Measurements from ENCODE around the gene MKRN2OS. TPM values are rescaled to one million over a fixed set of nuclear protein-coding genes. Genes with fewer than 3 reads are reported as not detected.

The MKRN2OS gene
- total RNA-seq, 1 experiment from 2014 or later: not detected

GRCh38 chr3:12561397-12561796 is 16.1 kb upstream of the MKRN2OS start:
- Mint-ChIP-seq H3K4me1 (peaks cover 54% of the 10 kb centered on the region), H3K9me3 (no peaks in the 10 kb centered on the region), H3K36me3 (no peaks in the 10 kb centered on the region), H3K27me3 (ENCODE audit: low read depth) (no peaks in the 10 kb centered on the region), H3K27ac (no peak overlapping the region), H3K4me3 (no peak overlapping the region)
- TF ChIP-seq CREM (CRISPR knock-in tag; IDR thresholded peaks at IDR 0.05) (no peak), ZNF121 (CRISPR knock-in tag; IDR thresholded peaks at IDR 0.05) (peak; percentile 40; the same call in 1 of the 2 replicates)
- CTCF ChIA-PET: no interaction called here
- POLR2A ChIA-PET: no interaction called here
- ATAC-seq (no peak), DNase-seq (ENCODE audit: low spot score) (no peak)

GRCh38 chr3:12560505-12561190 is 15.3 kb upstream of the MKRN2OS start:
- DNase-seq (ENCODE audit: low spot score) (no peak), ATAC-seq (no peak)
- Mint-ChIP-seq H3K4me3 (no peak overlapping the region), H3K27me3 (ENCODE audit: low read depth) (peaks cover 3% of the 10 kb centered on the region), H3K9me3 (no peaks in the 10 kb centered on the region), H3K4me1 (peaks cover 58% of the 10 kb centered on the region), H3K36me3 (no peaks in the 10 kb centered on the region), H3K27ac (peak overlapping the region; percentile 31)
- no peak for TF ChIP-seq PRRX2 (CRISPR knock-in tag; IDR thresholded peaks at IDR 0.05)
- no peak for TF ChIP-seq ATF1 (CRISPR knock-in tag; IDR thresholded peaks at IDR 0.05)
- no peak for TF ChIP-seq MYBL2 (CRISPR knock-in tag; IDR thresholded peaks at IDR 0.05)
- TF ChIP-seq E2F5 (CRISPR knock-in tag; IDR thresholded peaks at IDR 0.05): no peak
- no peak for TF ChIP-seq ZNF396 (CRISPR knock-in tag; IDR thresholded peaks at IDR 0.05; ENCODE audit: borderline replicate concordance)
- TF ChIP-seq ZNF671 (CRISPR knock-in tag; IDR thresholded peaks at IDR 0.05): no peak
- TF ChIP-seq ZNF219 (CRISPR knock-in tag; IDR thresholded peaks at IDR 0.05; ENCODE audit: borderline replicate concordance): no peak
- TF ChIP-seq ARID4B (CRISPR knock-in tag; IDR thresholded peaks at IDR 0.05; ENCODE audit: borderline replicate concordance): no peak
- no peak for TF ChIP-seq RELA (CRISPR knock-in tag; IDR thresholded peaks at IDR 0.05; ENCODE audit: borderline replicate concordance)
- ChIA-PET POLR2A (no interaction called here), CTCF (interaction anchor here (0.9 kb wide), 1 partner anchor 19 kb away, joined by 3 read pairs; no protein-coding TSS in a partner anchor)

GRCh38 chr3:12559520-12559919 is 14.2 kb upstream of the MKRN2OS start:
- Mint-ChIP-seq H3K27ac (no peak overlapping the region), H3K9me3 (no peaks in the 10 kb centered on the region), H3K4me3 (peak overlapping the region; percentile 24), H3K27me3 (ENCODE audit: low read depth) (peaks cover 12% of the 10 kb centered on the region), H3K36me3 (no peaks in the 10 kb centered on the region), H3K4me1 (peaks cover 54% of the 10 kb centered on the region)
- POLR2A ChIA-PET: no interaction called here
- ATAC-seq (no peak), DNase-seq (ENCODE audit: low spot score) (no peak)
- CTCF ChIA-PET: interaction anchor here (0.6 kb wide), 1 partner anchor 160 kb away, joined by 4 read pairs; no protein-coding TSS in a partner anchor
- TF ChIP-seq CTCF (IDR thresholded peaks at IDR 0.05): no peak
- no peak for TF ChIP-seq PREB (CRISPR knock-in tag; IDR thresholded peaks at IDR 0.05; ENCODE audit: borderline replicate concordance)
- TF ChIP-seq MAX (CRISPR knock-in tag; IDR thresholded peaks at IDR 0.05): no peak
- no peak for TF ChIP-seq MLX (CRISPR knock-in tag; IDR thresholded peaks at IDR 0.05)
- TF ChIP-seq ZBTB43 (CRISPR knock-in tag; IDR thresholded peaks at IDR 0.05): no peak
- no peak for TF ChIP-seq IRF1 (CRISPR knock-in tag; IDR thresholded peaks at IDR 0.05)
- TF ChIP-seq MYBL2 (CRISPR knock-in tag; IDR thresholded peaks at IDR 0.05): no peak
- TF ChIP-seq OVOL2 (CRISPR knock-in tag; IDR thresholded peaks at IDR 0.05; ENCODE audit: borderline replicate concordance): no peak

Data from WTC11 (cell line).